HG03175 (cell line): Measurements from ENCODE around the gene BCL11A.

Source experiments
- ATAC-seq: cut with Tn5 transposase; IDR thresholded peaks from one replicate; pipeline ENCODE4 v1.9.1; 2021; ENCODE audit warnings: mild to moderate bottlenecking, moderate library complexity; ENCODE audit not compliant: unreplicated experiment

Gene BCL11A

GRCh38 chr2:60470340-60470739 lies 83.1 kb downstream of the BCL11A start:
- no peak for ATAC-seq

DNA sequence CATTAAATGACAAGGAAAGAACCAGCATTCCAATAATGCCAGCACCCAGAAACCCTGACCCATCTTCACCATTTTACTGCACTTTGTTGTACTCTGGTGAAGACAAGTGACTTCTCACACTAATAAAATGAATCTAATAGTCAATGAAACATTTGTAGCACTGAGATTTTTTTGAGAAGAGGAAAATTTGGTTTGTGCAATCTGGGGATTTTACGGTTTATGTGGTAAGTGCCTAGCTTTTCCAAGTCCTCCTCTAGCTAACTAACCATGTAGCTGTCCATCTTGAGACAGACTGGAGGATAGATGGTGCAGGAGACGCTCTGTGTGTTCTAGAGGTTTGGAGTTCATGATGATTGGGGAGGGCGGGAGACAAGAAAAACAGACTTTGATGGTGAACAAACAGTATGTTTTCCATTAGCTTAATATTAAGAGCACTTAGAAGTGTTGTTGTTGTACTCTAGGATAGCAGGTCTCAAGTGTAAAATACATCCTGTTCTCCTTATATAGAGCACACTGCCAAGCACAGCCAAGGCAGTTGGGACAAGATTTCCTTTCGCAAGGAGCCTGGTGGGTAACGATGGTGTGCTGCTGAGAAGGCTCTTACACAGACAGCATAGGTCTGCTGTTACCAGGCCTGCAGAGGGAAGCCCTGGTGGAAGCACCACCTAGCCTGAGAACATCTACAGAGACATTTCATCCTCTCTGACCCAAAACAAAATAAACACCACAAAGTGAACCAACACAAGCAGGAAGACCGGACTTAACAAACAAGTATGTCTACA lies 83.7 kb downstream of the BCL11A start:
- ATAC-seq, result no peak

- ATAC-seq, result no peak
Measured at GRCh38 chr2:60468382-60469085, 84.9 kb downstream of the BCL11A start.

- no peak for ATAC-seq
Measured at GRCh38 chr2:60466161-60466702, 87.2 kb downstream of the BCL11A start.

DNA sequence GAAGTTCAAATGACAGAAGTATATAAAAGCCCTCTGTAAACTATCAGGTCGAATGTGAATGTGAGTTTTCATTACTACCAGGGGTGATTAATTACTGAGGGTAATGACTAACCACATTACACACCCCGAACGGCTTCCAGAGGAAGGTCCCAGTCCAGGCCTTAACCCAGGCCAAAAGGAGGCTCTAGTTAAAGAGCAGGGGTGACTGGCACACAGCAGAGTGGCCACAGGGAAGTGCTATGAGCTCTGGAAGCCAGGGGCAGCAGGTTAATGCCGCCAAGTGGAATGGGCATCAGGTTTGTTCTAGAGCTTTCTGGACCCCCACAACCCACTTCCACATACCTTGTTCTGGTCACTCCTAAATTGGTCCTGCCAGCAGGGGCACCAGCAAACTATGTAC lies 87.7 kb downstream of the BCL11A start:
- no peak for ATAC-seq

- no peak for ATAC-seq
Measured at GRCh38 chr2:60463249-60463648, 90.2 kb downstream of the BCL11A start.

GRCh38 chr2:60461421-60462108 lies 91.9 kb downstream of the BCL11A start:
- no peak for ATAC-seq

GRCh38 chr2:60460577-60461420 lies 92.7 kb downstream of the BCL11A start:
- ATAC-seq, result no peak

DNA sequence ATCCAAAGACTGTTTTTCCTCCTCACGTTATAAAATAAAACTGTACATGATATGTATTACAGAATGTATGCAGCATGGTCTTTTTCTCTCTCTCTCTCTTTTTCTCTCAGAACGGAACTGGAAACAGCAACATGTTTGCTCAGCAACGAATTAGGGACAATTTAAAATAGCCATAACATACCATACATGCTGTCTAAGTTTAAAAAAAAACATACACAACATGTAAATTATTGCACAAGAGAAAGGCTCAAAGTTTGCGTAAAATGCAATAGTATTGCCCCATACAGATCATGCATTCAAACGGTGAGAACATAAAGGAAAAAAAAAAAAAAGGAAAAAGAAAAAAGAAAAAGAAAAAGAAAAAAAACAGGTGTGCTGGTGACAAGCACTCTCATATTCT lies 93.6 kb downstream of the BCL11A start:
- no peak for ATAC-seq

DNA sequence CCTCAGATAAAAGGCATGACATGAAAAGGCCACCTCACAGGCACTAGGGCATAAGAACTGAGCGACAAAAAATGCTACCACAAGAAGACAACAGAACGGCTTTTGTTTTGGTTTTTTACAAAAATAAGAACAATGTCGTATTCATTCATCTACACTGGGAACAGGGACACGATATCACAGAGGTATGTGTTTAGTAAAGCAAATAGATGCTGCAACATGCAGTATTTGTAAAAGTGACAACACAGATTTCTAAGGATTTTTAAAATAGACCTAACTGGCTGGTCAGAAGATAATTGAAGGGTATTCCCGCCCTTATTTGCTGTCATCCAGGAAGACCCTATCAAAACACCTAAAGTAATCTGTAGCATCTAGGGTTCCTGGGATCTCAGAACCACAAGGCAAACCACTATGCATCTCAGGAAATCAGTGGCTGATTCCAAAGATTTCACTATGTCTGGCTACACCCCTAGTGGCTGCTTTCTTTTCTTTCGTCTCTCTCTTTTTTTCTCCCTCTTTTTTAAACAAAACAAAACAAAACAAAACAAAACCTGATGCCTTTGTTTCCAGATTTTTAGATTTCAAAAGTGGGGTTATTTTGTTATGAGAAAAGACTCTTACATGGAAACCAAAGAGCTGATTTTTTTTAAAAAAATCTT lies 97.2 kb downstream of the BCL11A start:
- no peak for ATAC-seq

DNA sequence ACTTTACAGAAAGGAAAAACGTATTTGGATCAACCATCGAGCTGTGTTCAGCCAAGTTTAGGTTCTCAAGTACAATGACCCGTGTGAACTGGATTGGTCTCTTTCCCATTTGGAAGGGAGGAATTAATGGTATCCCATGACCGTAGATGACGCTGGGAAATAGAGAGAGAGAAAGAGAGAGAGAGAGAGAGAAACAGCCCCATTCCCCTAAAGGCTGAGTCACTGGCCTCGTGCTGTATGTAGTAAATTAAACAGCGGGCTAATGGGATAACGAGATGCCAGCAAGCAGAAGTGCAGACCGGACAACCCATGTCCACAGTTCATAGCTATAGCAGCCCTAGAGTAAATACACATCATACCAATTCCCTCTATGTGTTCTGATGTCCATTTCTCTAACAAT lies 99.6 kb downstream of the BCL11A start:
- no peak for ATAC-seq

DNA sequence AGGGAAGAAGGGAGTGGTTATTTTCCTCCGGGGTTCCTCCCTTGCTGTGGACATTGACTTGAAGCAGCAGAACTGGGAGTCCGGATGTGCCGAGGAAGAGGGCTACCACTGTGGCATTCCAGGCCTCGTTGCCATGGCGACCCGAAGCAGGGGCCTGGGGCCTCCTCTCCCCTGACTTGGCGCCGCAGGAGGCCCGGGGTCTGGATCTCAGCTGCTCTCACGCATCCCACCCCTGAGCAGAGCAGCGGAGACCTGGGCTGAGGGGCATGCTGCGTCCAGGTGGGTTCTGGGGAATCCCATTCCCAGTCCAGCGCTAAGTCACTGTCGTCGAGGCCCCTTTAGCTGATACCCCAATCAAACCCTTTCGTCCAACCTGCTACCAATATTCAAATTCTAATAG lies 100.2 kb downstream of the BCL11A start:
- ATAC-seq, result no peak

DNA sequence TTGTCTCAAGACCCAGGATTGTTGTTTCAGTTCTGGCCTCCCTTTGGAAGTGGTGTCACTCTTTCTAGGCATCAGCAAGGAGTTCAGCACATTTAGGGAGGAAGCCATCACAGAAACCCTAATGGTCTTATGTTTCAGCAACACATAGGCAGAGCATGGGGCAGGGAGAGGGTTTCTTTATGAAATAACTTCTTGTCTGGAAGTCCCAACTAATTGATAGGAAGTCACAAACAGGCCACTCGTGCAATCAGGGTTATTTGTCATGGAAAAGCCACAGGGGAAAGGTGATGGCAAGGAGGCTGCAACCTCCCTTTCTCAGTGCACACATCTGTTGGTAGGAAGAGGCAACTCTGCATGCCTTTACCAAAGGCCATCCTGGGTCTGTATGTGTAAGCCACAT lies 103.0 kb downstream of the BCL11A start:
- no peak for ATAC-seq

DNA sequence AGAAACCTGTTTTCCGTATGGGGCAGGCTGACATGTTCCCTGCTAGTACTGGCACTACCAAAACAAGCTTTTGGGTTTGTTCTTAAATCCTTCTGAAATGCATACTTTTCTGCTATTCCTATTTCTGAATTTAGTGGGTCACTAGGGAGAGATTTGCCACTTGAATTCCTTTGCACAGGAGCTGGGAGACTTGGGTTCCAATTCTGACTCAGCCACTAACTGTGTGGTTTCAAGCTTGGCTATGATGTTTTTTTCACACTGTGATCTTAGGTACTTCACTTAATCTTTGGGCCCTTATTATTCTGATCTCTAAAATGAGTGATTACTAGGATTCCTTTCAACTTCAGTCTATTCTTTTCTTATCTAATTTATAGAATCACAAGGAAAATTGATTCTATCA lies 105.5 kb downstream of the BCL11A start:
- ATAC-seq, result no peak

- ATAC-seq, result peak; percentile 82
Measured at GRCh38 chr2:60446413-60447267, 106.8 kb downstream of the BCL11A start.

DNA sequence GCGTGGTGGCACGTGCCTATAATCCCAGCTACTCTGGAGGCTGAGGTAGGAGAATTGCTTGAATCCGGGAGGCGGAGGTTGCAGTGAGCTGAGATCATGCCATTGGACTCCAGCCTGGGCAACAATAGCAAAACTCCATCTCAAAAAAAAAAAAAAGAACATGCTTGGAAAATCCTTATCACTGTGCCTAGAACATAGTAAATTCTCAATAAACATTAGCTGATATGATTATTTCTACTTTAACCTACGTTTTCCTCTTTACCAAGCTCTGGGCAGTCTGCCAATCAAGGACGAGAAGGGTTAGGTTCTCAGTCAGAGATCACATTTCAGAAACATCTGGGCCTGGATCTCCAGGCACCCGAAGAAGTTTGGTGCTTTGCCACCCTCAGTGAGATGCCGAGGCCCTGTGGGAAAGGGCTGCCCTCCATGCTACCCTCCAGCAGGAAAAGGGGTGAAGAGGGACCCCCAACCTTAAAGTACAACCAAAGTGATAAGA lies 107.7 kb downstream of the BCL11A start:
- ATAC-seq, result no peak

DNA sequence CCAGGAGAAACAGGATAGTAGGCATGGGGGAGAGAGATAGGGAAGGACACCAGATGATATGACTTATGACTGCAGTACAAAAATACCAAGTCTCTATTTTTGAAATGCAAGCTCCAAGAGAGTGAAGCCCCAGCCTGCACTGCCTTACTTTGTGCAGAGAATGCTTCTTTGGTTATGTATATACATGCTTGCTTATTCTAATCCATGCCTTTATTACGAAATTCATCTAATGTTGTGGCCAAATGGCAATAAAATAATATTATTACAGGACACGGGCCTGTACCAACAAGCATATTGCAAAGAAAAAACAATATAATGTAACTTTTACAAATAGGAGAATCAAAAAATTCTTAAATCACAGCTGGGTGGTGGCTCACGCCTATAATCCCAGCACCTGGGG lies 110.8 kb downstream of the BCL11A start:
- ATAC-seq, result no peak

DNA sequence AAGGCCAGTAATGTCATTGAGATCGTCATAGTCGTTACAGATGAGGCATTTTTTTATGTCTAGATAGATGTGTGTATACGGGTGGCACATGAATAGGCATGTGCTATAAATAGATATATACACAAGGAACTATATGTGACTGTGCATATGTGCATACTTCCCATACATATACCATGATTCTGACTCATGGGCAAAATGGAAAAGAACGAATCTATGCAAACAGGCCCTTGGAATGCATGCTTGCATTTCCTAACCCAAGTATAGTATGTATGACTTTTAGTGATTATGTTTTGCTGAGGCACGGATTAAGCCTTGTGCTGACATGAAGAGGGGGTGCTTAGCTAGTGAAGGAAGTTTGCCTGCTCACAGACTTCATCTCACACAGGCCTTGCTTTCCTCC lies 111.7 kb downstream of the BCL11A start:
- no peak for ATAC-seq

- no peak for ATAC-seq
Measured at GRCh38 chr2:60440767-60441163, 112.7 kb downstream of the BCL11A start.
